ENCODE measurements around the gene SND1. TPM values are rescaled to one million over a fixed set of nuclear protein-coding genes. Genes with fewer than 3 reads are reported as not detected.

Gene SND1
- total RNA-seq, 1 experiment from 2014 or later, result 274 TPM

DNA sequence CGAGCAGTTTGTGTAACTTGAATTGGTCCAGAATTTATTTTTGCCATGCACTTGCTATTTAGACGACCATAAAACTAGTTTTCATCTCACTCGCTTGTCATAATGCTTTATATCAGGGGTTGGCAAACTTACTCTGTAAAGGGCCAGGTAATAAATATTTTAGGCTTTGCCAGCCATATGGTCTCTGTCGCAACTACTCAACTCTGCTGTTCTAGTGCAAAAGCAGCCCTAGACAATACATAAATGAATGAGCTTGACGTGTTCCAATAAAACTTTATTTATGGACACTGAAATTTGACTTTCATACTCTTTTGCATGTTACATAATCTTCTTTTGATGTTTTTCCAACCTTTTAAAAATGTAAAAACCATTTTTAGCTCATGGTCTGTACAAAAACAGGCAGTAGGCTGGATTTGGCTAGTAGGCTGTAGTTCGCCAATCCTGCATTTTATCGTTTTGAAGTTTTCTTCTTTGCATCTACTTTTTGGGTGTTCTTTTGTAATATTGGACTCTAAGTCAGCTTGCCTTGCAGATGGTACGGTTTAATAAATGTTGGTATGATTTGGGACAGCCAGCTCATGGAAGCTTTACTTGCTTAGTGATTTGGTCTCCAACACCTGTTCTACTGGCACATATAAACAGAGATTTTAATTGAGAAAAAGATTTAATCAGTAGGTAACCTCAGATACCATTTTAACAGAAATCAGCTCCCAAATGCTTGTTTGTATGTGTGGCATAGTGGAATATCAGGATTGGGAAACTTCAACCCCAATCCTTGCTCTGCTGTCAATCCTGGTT is 25.6 kb downstream of the SND1 start:
- H3K36me3 Mint-ChIP-seq (ENCODE audit: insufficient read depth, unreplicated experiment), result peaks cover 72% of the 10 kb centered on the region
- H3K27ac Mint-ChIP-seq (ENCODE audit: unreplicated experiment), result no peak overlapping the region
- Histone ChIP-seq H3K9me3 (peaks cover 11% of the 10 kb centered on the region), H3K4me3 (ENCODE audit: low read depth, low read length) (no peak overlapping the region), H3K36me3 (ENCODE audit: control insufficient read depth, insufficient read depth, low read length) (no peaks in the 10 kb centered on the region), H3K27me3 (replicated peaks; ENCODE audit: control insufficient read depth, insufficient read depth, low read length) (no peaks in the 10 kb centered on the region), H3K4me1 (no peaks in the 10 kb centered on the region; the same call in 1 of the 2 replicates)
- H3K4me1 Mint-ChIP-seq (ENCODE audit: low read depth, unreplicated experiment), result peaks cover 7% of the 10 kb centered on the region
- H3K27me3 Mint-ChIP-seq (ENCODE audit: insufficient read depth, unreplicated experiment), result no peaks in the 10 kb centered on the region
- H3K4me3 Mint-ChIP-seq (ENCODE audit: unreplicated experiment), result no peak overlapping the region
- ChIA-PET POLR2A (no interaction called here), CTCF (no interaction called here)
- H3K9me3 Mint-ChIP-seq (ENCODE audit: unreplicated experiment), result peaks cover 19% of the 10 kb centered on the region
- DNase-seq, result no peak
- intact Hi-C loops (cut with micrococcal nuclease; ENCODE audit: unreplicated experiment), result no loop called here
- no peak for TF ChIP-seq CTCF (IDR thresholded peaks at IDR 0.05; ENCODE audit: insufficient read depth in 1 of 2, low read depth in 1 of 2, low read length in 1 of 2, severe bottlenecking in 1 of 2, unreplicated experiment in 1 of 2)
- no TSS peak for BruUV-seq (replicated peaks)

DNA sequence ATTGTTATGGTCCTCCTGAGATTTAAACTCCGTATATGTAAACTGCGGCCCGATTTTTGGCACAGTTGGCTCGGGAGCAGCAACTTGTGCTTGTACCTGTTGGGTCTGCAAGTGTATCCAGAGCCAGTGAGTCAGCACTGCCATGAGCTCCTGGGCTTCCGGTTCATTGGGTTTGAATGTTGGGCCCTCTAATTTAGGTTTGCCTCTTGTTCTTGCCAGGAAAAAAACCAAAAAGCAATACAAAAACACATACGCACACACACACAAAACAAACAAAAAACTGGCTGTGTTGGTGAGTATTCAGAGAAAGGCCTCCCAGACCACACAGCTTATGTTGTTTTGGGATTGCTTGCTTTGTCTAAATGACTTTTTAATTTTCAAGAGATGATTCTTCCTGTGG is 26.3 kb downstream of the SND1 start:
- POLR2A ChIA-PET, result no interaction called here
- intact Hi-C loops (cut with micrococcal nuclease; ENCODE audit: unreplicated experiment), result no loop called here
- no peak for TF ChIP-seq CTCF (IDR thresholded peaks at IDR 0.05; ENCODE audit: insufficient read depth in 1 of 2, low read depth in 1 of 2, low read length in 1 of 2, severe bottlenecking in 1 of 2, unreplicated experiment in 1 of 2)
- H3K4me1 ChIP-seq, result peaks cover 2% of the 10 kb centered on the region; the same call in 1 of the 2 replicates
- no peak for DNase-seq
- H3K27me3 ChIP-seq (replicated peaks; ENCODE audit: control insufficient read depth, insufficient read depth, low read length), result no peaks in the 10 kb centered on the region
- no peaks in the 10 kb centered on the region for H3K27me3 Mint-ChIP-seq (ENCODE audit: insufficient read depth, unreplicated experiment)
- no peak overlapping the region for H3K4me3 ChIP-seq (ENCODE audit: low read depth, low read length)
- no peaks in the 10 kb centered on the region for H3K36me3 ChIP-seq (ENCODE audit: control insufficient read depth, insufficient read depth, low read length)
- H3K4me3 Mint-ChIP-seq (ENCODE audit: unreplicated experiment), result no peak overlapping the region
- H3K9me3 ChIP-seq, result peaks cover 11% of the 10 kb centered on the region
- no peak overlapping the region for H3K27ac Mint-ChIP-seq (ENCODE audit: unreplicated experiment)
- peaks cover 72% of the 10 kb centered on the region for H3K36me3 Mint-ChIP-seq (ENCODE audit: insufficient read depth, unreplicated experiment)
- CTCF ChIA-PET, result no interaction called here
- peaks cover 19% of the 10 kb centered on the region for H3K9me3 Mint-ChIP-seq (ENCODE audit: unreplicated experiment)
- H3K4me1 Mint-ChIP-seq (ENCODE audit: low read depth, unreplicated experiment), result peaks cover 9% of the 10 kb centered on the region
- BruUV-seq (replicated peaks), result no TSS peak

DNA sequence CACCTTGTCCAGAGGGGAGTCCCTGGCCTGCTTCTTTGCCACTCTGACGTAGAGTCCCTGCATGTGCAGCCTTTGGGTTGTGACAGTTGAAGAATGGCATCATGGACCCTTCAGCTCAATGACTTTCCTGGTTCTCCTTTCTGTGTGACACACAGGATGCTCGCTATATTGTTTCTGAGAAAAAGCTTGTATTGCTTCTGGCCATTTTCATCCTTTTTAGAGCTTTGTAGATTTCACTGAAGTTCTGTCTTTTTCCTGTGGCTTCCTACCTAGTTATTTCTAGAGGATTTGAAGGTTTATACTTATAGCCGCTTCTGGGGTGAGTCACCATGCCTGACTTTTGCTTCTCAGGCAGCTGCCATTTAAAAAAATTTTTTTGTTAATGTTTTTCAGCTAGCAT is 27.0 kb downstream of the SND1 start:
- Histone ChIP-seq H3K9me3 (peaks cover 11% of the 10 kb centered on the region), H3K4me1 (peaks cover 8% of the 10 kb centered on the region; the same call in 1 of the 2 replicates), H3K4me3 (ENCODE audit: low read depth, low read length) (no peak overlapping the region), H3K36me3 (ENCODE audit: control insufficient read depth, insufficient read depth, low read length) (no peaks in the 10 kb centered on the region), H3K27me3 (replicated peaks; ENCODE audit: control insufficient read depth, insufficient read depth, low read length) (no peaks in the 10 kb centered on the region)
- H3K9me3 Mint-ChIP-seq (ENCODE audit: unreplicated experiment), result peaks cover 19% of the 10 kb centered on the region
- peaks cover 11% of the 10 kb centered on the region for H3K4me1 Mint-ChIP-seq (ENCODE audit: low read depth, unreplicated experiment)
- no peak overlapping the region for H3K4me3 Mint-ChIP-seq (ENCODE audit: unreplicated experiment)
- BruUV-seq (replicated peaks), result no TSS peak
- no peak overlapping the region for H3K27ac Mint-ChIP-seq (ENCODE audit: unreplicated experiment)
- H3K36me3 Mint-ChIP-seq (ENCODE audit: insufficient read depth, unreplicated experiment), result peaks cover 67% of the 10 kb centered on the region
- no peak for TF ChIP-seq CTCF (IDR thresholded peaks at IDR 0.05; ENCODE audit: insufficient read depth in 1 of 2, low read depth in 1 of 2, low read length in 1 of 2, severe bottlenecking in 1 of 2, unreplicated experiment in 1 of 2)
- intact Hi-C loops (cut with micrococcal nuclease; ENCODE audit: unreplicated experiment), result no loop called here
- CTCF ChIA-PET, result no interaction called here
- H3K27me3 Mint-ChIP-seq (ENCODE audit: insufficient read depth, unreplicated experiment), result no peaks in the 10 kb centered on the region
- POLR2A ChIA-PET, result no interaction called here
- no peak for DNase-seq
